ENCODE results near the gene VKORC1.

VKORC1 gene

GRCh38 chr16:31050280-31051030 is 44.1 kb downstream of the VKORC1 start:
- Histone ChIP-seq H3K4me3 (ENCODE audit: insufficient read length, low read depth) (no peak overlapping the region), H3K4me1 (ENCODE audit: insufficient read depth, insufficient read length) (peaks cover 7% of the 10 kb centered on the region), H3K9ac (ENCODE audit: insufficient read length, low read depth) (no peak overlapping the region), H3K27me3 (ENCODE audit: insufficient read depth, insufficient read length) (no peaks in the 10 kb centered on the region), H3K9me3 (ENCODE audit: insufficient read depth, low read length) (no peaks in the 10 kb centered on the region), H3K36me3 (ENCODE audit: insufficient read depth, insufficient read length, low read length) (no peaks in the 10 kb centered on the region)
- no peak for TF ChIP-seq SUZ12 (IDR thresholded peaks at IDR 0.05; ENCODE audit: extremely low read depth, insufficient read depth, insufficient read length)
- TF ChIP-seq YY1 (IDR thresholded peaks at IDR 0.05; ENCODE audit: insufficient read depth, insufficient read length), result no peak
- no peak for TF ChIP-seq ZNF274 (IDR thresholded peaks at IDR 0.05; ENCODE audit: low read depth, low read length)
- no peak for DNase-seq (ENCODE audit: low read depth, low spot score)

DNA sequence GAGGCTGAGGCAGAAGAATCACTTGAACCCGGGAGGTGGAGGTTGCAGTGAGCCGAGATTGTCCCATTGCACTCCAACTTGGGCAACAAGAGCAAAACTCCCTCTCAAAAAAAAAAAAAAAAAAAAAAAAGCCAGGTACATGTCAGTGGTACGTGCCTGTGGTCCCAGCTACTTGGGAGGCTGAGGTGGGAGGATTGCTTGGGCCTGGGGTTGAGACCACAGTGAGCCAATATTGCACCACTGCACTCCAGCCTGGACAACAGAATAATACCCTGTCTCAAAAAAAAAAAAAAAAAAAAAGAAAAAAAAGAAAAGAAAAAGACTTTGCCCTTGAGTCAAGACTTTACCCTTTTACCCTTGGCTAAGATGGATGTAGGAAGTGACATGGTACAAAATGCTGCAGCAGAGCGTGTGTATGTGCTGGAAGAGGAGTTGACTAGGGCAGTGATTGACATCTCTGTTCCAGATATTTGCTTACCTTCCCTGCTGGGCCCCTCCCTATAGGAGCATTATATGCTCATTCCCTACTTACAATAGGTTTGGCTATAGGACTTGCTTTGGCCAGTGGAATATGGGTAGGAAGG is 50.6 kb downstream of the VKORC1 start:
- Histone ChIP-seq H3K4me3 (ENCODE audit: insufficient read length, low read depth) (no peak overlapping the region), H3K27me3 (ENCODE audit: insufficient read depth, insufficient read length) (no peaks in the 10 kb centered on the region), H3K9me3 (ENCODE audit: insufficient read depth, low read length) (no peaks in the 10 kb centered on the region), H3K9ac (ENCODE audit: insufficient read length, low read depth) (no peak overlapping the region), H3K36me3 (ENCODE audit: insufficient read depth, insufficient read length, low read length) (peaks cover 34% of the 10 kb centered on the region), H3K4me1 (ENCODE audit: insufficient read depth, insufficient read length) (peaks cover 3% of the 10 kb centered on the region)
- no peak for DNase-seq (ENCODE audit: low read depth, low spot score)
- TF ChIP-seq YY1 (IDR thresholded peaks at IDR 0.05; ENCODE audit: insufficient read depth, insufficient read length) (no peak), SUZ12 (IDR thresholded peaks at IDR 0.05; ENCODE audit: extremely low read depth, insufficient read depth, insufficient read length) (no peak), ZNF274 (IDR thresholded peaks at IDR 0.05; ENCODE audit: low read depth, low read length) (no peak)

GRCh38 chr16:31043352-31043751 is 51.2 kb downstream of the VKORC1 start:
- DNase-seq (ENCODE audit: low read depth, low spot score), result no peak
- no peaks in the 10 kb centered on the region for H3K9me3 ChIP-seq (ENCODE audit: insufficient read depth, low read length)
- H3K36me3 ChIP-seq (ENCODE audit: insufficient read depth, insufficient read length, low read length), result peaks cover 40% of the 10 kb centered on the region
- H3K4me1 ChIP-seq (ENCODE audit: insufficient read depth, insufficient read length), result peaks cover 3% of the 10 kb centered on the region
- TF ChIP-seq ZNF274 (IDR thresholded peaks at IDR 0.05; ENCODE audit: low read depth, low read length) (no peak), SUZ12 (IDR thresholded peaks at IDR 0.05; ENCODE audit: extremely low read depth, insufficient read depth, insufficient read length) (no peak), YY1 (IDR thresholded peaks at IDR 0.05; ENCODE audit: insufficient read depth, insufficient read length) (no peak)
- no peak overlapping the region for H3K9ac ChIP-seq (ENCODE audit: insufficient read length, low read depth)
- no peaks in the 10 kb centered on the region for H3K27me3 ChIP-seq (ENCODE audit: insufficient read depth, insufficient read length)
- no peak overlapping the region for H3K4me3 ChIP-seq (ENCODE audit: insufficient read length, low read depth)

DNA sequence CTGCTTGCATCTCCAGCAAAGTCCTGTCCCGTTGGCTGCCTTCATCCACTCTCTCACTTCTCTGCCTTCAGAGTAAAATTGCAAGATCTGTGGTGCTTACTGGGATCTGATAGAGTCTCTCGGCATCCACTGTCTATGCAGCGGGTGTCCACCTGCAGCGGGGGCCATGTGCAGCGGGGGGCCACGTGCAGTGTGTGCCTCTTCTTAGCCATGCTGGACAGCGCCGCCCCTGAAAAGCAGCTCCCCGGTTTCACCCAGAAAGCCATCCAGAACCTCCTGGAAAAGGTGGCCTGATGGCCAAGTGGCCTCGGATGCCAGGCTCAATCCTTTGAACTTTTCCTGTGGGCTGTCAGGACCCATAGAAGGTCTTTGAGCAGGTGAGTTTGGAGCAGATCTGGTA is 51.7 kb downstream of the VKORC1 start:
- no peaks in the 10 kb centered on the region for H3K27me3 ChIP-seq (ENCODE audit: insufficient read depth, insufficient read length)
- H3K36me3 ChIP-seq (ENCODE audit: insufficient read depth, insufficient read length, low read length), result peaks cover 45% of the 10 kb centered on the region
- H3K4me1 ChIP-seq (ENCODE audit: insufficient read depth, insufficient read length), result peaks cover 3% of the 10 kb centered on the region
- no peak for DNase-seq (ENCODE audit: low read depth, low spot score)
- H3K9me3 ChIP-seq (ENCODE audit: insufficient read depth, low read length), result no peaks in the 10 kb centered on the region
- no peak overlapping the region for H3K4me3 ChIP-seq (ENCODE audit: insufficient read length, low read depth)
- H3K9ac ChIP-seq (ENCODE audit: insufficient read length, low read depth), result no peak overlapping the region
- TF ChIP-seq SUZ12 (IDR thresholded peaks at IDR 0.05; ENCODE audit: extremely low read depth, insufficient read depth, insufficient read length) (no peak), YY1 (IDR thresholded peaks at IDR 0.05; ENCODE audit: insufficient read depth, insufficient read length) (no peak), ZNF274 (IDR thresholded peaks at IDR 0.05; ENCODE audit: low read depth, low read length) (no peak)
